Measurements from ENCODE around the gene SNAP23.

DNA sequence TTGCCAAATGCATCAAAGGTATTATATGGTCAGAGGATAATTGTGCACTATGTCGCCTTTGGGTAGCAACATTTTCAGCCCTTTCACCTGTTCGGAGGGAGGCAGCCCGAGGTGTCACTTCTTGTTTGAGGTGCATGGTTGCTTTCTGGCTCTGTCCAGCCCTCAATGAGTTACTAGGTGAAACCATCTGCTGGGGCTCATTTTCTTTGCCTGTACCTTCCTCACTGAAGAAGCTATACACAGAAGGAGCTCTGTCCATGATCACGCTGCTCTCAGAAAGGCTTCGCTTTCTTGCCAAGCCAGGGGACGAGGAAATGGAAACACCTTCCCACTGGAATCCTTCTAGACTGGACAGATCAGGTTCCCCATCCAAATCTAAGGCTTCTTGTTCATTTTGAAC lies 47.2 kb upstream of the SNAP23 start:
- TF ChIP-seq CTCF (IDR thresholded peaks at IDR 0.05) (no peak), POLR2A (IDR thresholded peaks at IDR 0.05) (no peak), POLR2AphosphoS5 (IDR thresholded peaks at IDR 0.05) (no peak)
